NCI-H510A treated with DMSO at 0.1 percent for 48 hours (cell line): ENCODE results near the gene ZNF813.
A peak's percentile ranks its signal among the peaks of the same experiment; 100 is the strongest.

Experiments
- DNase-seq: peaks from one replicate; lab custom pipeline; 2025; lab: John Stamatoyannopoulos, UW

The ZNF813 gene

DNA sequence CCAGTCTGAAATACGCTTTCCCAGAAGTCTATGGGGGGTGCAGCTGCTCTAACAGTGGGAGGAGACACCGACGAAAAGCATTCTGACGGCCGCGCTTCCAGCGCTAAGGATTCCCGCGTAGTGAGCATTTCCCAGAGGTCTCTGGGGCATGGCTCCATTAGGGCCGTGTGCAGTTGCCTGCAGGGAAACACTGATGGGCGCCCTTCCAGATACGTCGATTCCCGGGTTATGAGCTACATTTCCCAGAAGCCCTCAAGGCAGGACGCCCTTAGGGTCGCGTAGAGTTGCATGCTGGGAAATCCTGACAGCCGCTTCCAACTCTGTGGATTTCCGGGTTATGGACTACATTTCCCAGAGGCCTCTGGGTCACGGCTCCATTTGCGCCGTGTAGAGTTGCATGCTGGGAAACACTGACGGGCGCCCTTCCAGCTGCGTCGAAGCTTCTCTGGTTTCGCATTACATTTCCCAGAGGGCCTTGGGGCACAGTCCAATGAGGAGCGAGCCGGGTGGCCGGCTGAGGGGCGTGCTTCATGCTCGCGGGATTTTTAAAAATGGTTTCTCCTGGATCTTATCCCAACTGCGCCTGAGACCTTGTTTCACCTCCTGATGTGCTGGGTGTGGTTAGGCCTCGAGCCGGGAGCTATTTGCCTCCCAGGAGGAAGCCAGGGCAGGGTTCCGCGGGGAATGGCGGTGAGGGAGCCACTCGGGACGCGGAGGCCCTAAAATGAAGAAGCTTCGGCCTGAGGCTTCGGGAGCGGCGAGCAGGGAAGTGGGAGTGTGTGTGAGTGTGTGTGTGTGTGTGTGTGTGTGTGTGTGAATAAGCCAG lies 53.2 kb downstream of the ZNF813 start:
- peak; percentile 17 for DNase-seq

DNA sequence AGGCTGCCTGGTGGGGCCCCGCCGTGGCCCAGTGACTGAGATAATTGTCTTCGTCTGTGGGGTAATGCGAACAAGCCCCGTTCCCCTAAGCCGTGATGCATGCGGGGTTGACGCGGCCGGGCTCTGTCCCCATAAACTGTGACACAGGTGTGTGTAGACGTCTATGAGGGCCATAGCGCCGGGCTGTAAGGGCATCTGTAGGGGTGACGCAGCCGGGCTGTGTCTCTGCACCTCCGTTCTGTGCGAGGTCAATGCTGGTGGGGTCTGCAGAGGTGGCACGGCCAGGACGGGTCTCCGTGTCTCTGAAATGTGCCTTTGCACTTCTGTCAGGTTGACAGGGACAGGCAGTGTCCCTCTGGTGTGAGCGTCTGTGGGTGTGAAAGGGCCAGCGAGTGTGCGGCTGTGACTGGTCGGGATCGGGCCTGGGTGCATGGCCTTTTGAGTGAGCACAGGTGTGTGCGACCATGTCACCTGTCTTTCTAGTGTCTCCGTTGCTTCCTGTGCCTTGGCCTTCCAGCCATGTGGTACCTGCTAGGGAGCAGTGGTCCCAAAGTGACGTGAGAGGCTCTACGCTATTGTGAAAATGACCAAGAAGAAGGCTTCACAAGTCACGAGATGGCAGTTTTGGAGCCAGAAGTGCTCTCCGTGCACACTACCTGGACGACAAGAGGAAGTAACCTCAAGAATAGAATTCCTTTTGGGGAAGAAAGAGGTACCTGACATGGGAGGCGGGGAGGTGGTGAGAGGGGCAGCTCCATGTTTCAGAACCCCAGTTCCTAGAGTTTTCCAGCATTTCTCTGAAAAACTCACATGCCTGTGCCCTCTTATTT lies 54.1 kb downstream of the ZNF813 start:
- no peak for DNase-seq

DNA sequence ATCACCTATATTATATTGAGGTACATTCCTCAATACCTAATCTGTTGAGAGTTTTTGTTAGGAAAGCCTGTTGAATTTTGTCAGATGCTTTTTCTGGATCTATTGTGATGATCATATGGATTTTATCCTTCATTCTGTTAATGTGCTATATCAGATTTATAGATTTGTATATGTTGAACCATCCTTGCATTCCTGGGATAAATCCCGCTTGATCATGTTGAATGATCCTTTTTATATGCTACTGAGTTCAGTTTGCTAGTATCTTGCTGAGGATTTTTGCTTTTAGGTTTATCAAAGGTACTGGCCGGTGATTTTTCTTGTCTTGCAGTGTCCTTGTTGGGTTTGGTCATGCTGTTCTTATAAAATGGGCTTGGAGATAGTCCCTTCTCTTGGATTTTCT lies 58.4 kb downstream of the ZNF813 start:
- no peak for DNase-seq

DNA sequence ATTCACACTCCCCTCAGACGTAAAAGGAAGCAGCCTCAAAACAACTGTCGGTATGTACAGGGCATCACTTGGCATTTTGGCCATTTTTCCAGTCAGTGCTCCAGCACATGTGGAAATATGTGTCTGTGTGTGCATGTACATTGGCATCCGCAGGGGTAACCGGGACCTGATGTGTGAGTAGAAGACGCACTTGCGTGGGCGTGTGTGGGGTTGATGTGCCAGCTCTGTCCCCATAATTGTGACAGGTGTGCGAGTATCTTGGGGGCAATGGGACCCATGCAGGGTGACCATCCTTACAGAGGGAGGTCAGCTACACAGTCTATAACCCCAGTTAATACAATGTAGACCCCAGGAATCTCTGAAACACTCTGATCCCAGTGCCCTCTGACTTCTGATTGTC lies 63.1 kb downstream of the ZNF813 start:
- no peak for DNase-seq

DNA sequence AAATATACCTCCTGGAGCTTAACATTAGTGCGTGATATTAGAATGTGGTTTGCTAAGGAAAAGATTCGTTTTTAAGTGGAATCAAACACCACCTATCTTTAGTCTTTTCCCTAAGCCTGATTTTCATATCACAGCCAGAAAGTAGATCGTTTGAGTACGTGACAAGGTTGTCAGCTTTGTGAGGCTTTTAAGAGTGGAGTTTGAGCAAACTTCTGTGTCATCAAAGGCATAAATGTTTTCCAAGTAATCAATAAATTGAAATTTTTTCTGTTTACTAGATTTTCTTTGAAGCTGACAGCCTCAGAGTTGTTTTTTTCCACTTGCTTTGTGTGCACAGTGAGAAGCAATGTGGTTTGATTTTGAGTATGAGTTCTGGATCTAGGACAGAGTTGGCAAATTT lies 63.9 kb downstream of the ZNF813 start:
- no peak for DNase-seq

DNA sequence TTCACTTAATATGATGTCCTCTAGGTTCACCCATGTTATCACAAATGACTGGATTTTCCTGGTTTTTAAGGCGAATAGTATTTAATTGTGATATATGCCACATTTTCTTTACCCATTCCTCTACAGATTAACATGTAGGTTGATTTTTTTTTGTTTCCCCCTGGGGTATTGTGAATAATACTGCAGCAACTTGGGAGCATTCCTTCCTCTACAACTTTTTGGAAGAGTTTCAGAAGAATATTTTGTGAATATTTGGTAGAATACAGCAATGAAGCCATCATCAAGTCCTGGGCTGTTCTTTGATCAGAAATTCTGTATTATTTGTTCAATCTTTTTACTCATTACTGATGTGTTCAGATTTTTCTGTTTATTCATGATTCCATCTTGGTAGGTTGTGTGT lies 64.8 kb downstream of the ZNF813 start:
- DNase-seq, result no peak

DNA sequence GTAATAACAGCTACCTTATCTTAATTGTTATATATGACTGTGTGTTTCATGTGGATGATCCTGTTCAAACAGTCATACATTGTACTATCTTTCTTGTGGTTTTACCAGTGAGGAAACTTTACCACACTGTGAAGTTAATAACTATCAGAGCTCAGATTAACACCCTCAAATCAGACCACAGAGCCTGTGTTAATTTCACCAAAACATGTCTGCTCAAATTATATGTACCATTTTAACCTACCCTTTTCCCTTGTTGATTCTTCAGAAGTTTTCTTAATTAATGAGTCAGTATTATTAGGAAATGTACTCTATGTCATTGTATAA lies 68.7 kb downstream of the ZNF813 start:
- DNase-seq, result no peak

DNA sequence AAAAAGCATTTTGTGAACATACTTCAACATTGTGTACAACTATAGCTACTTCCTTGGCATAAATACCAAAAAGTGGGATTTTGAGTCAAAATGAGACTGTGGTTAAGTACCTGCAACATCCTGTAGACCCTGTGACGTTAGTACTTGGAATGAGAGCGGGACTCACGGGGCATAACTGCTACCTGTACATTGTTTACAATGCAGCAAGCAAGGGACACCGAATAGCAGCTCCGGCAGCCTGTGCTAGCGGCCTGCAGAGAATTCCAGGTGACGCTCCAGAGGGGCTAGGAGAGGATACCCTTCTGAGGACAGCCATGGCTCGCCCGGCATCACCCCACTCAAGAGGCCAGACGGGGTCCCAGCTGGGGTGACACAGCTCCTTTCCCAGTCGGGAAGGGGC lies 69.6 kb downstream of the ZNF813 start:
- no peak for DNase-seq

DNA sequence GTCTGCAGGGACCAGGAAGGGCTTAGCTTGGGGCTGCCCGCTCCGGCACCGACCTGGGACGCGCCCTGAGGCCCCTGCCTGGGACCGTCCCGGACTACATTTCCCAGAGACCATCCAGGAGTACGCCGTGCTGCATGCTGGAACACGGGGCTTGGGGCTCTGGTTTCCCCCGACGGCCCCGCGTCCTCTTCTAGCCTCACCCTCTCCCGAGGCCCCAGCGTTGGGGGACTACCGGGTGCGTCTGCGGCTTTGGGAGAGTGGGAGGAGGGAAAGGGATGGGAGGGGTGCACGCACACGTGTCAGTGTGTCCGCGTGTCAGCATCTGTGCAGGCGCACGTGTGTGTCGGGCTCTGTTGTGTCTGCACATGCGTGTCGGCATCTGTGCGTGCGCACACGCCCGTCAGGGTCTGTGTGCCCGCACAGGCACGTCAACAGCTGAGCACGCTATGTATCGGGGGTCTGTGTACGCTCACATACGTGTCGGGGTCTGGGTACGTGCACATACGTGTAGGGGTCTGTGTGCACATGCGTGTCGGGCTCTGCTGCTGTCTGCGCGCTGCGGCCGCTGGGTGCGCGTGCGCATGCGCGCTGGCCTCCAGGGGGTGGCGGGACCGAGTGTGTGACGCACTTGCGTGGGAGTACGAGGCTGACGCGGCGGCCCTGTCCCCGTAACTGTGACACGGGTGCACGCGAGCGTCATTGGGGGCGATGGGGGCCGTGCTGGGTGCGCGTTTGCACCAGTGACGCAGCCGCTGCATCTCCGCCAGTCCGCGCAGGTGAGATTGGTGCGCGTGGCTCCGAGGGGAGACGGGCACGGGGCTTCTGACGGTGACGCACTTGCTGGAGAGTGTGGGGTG lies 70.2 kb downstream of the ZNF813 start, which contains the start of gene ZNF331:
ZNF331 (plus strand) TSS at position 625 of the 857 bp plus-strand sequence. CDS start 31,232 bp downstream, outside the sequence.
- no peak for DNase-seq

DNA sequence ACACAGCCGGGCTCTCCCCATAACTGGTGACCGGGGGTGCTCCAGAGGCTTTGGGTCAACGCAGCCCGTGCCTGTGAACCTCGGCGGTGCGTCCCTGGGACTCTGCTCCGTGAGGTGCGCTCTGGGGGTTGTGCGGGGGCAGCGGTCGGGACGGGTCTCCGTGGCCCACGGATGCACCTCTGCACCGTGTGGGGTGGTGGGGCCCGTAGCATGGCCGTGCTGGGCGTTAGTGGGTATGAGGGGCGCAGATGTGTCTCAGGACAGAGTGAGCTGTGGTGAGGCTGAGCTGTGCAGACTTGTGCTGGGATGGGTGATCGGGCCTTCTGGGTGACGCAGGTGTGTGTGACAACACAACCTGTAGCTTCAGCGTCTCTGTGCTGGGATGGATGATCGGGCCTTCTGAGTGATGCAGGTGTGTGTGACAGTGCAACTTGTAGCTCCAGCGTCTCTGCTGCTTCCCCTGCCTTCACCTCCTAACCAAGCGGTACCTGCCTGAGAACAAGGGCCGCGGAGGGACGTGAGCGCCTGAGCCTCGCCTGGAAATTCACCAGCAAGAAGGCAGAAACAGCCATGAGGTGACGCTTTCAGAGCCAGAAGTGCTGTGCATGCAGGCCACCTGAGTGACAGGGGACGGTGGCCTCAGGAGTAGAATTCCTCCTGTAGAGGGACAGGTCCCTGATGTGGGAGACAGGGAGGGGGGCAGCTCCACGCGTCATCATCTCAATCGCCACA lies 71.0 kb downstream of the ZNF813 start:
- no peak for DNase-seq

DNA sequence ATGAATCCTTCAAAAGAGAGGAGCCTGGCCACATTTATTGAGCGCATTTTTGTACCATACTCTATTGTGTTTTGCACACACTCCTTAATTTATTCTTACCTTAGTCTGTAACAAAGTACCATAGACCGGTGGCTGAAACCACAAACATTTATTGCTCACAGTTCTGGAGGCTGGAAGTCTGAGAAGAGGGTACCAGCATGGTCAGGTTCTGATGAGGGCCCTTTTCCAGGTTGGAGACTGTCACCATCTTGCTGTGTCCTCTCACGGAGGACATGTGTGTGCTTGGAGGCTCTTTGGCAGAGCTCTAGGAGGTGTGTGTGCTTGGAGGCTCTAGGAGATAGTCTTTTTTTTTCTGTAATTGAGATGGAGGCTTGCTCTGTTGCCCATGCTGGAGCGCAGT lies 72.6 kb downstream of the ZNF813 start:
- DNase-seq, result no peak

DNA sequence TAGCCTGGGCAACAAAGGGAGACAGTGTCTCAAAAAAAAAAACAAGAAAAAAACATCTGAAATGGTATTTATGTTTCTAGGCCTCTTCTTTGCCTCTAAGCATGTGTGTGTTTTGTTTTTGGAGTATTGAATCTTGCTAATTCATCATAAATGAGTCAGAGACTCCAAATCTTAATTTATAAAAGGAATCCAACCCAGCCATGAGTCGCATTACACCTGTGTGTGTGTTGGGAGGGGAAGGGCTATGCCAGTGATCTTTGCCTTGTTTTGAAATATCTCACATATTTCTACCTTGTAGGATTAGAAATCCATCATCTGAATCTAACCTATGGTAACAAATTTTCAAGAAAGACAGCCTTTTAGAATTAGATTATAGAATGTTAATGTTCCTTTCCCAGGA lies 74.4 kb downstream of the ZNF813 start:
- DNase-seq, result no peak

DNA sequence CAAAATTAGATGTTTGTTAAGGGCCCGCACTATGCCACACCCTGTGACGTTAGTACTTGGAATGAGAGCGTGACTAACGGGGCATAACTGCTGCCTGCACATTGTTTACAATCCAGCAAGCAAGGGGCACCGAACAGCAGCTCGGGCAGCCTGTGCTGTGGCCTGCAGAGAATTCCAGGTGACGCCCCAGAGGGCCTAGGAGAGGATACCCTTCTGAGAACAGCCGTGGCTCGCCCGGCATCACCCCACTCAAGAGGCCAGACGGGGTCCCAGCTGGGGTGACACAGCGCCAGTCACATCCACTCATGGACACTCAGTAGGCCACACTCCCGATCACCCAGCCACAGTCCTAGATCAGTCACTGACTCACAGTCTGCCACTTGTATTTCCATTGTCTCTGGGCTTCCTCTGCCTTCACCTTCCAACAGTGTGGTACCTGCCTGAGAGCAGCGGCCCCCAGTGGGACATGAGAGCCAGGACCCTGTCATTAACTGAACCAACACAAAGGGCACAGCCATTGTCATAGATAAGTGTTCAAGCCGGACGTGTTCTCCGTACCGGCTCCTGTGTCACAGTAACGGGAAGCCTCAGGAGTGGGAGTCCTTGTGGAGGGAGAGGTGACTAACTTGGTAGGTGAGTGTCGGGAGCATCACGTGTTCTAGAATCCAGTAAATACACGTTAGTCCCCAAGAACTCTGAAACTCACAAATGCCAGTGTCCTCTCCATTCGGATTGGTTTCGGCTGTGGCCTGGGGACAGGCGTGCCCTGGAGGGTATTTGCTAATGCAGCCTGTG lies 77.9 kb downstream of the ZNF813 start:
- DNase-seq, result no peak
